ENCODE measurements around the gene ANKRD66.
"Not testable (repeated sequence)": the region's sequence is repeated elsewhere in the genome, so short reads cannot be mapped to it uniquely, and the experiment has no call there.

ANKRD66 gene

GRCh38 chr6:46741482-46741881 lies 5.3 kb upstream of the ANKRD66 start:
- DNase-seq (ENCODE audit: low spot score in 2 of 2) (no peak), ATAC-seq (ENCODE audit: low read depth) (no peak)
- H3K9me3 Mint-ChIP-seq, result peaks cover 2% of the 10 kb centered on the region
- H3K27ac Mint-ChIP-seq, result no peak overlapping the region
- H3K27me3 Mint-ChIP-seq, result peaks cover 12% of the 10 kb centered on the region
- H3K4me1 Mint-ChIP-seq, result no peaks in the 10 kb centered on the region
- no peaks in the 10 kb centered on the region for H3K36me3 Mint-ChIP-seq
- H3K4me3 Mint-ChIP-seq, result no peak overlapping the region

- peaks cover 2% of the 10 kb centered on the region for H3K9me3 Mint-ChIP-seq
- no peak overlapping the region for H3K27ac Mint-ChIP-seq
- peaks cover 12% of the 10 kb centered on the region for H3K27me3 Mint-ChIP-seq
- H3K4me3 Mint-ChIP-seq, result no peak overlapping the region
- no peaks in the 10 kb centered on the region for H3K36me3 Mint-ChIP-seq
- DNase-seq (ENCODE audit: low spot score in 2 of 2), result no peak
- no peaks in the 10 kb centered on the region for H3K4me1 Mint-ChIP-seq
- no peak for ATAC-seq (ENCODE audit: low read depth)
Measured at GRCh38 chr6:46741910-46742309, 4.8 kb upstream of the ANKRD66 start.

GRCh38 chr6:46743425-46744158 lies 3.1 kb upstream of the ANKRD66 start:
- no peak for DNase-seq (ENCODE audit: low spot score in 2 of 2)
- no peak for ATAC-seq (ENCODE audit: low read depth)
- Mint-ChIP-seq H3K27ac (no peak overlapping the region), H3K27me3 (peaks cover 6% of the 10 kb centered on the region), H3K9me3 (peaks cover 2% of the 10 kb centered on the region), H3K4me1 (no peaks in the 10 kb centered on the region), H3K4me3 (no peak overlapping the region), H3K36me3 (no peaks in the 10 kb centered on the region)

- not testable (repeated sequence) for H3K4me1 Mint-ChIP-seq
Measured at GRCh38 chr6:46744159-46744725, 2.5 kb upstream of the ANKRD66 start.

GRCh38 chr6:46745973-46746372 lies 760 bp upstream of the ANKRD66 start:
- Mint-ChIP-seq H3K27me3 (peaks cover 6% of the 10 kb centered on the region), H3K9me3 (peaks cover 2% of the 10 kb centered on the region), H3K4me1 (no peaks in the 10 kb centered on the region), H3K27ac (no peak overlapping the region), H3K4me3 (no peak overlapping the region), H3K36me3 (no peaks in the 10 kb centered on the region)
- DNase-seq (ENCODE audit: low spot score in 2 of 2), result no peak
- no peak for ATAC-seq (ENCODE audit: low read depth)

More at GRCh38 chr6:46744159-46744725, 2.5 kb upstream of the ANKRD66 start:
- H3K4me3 Mint-ChIP-seq; DNase-seq (ENCODE audit: low spot score in 2 of 2); H3K36me3 Mint-ChIP-seq; ATAC-seq (ENCODE audit: low read depth); H3K27me3 Mint-ChIP-seq; H3K9me3 Mint-ChIP-seq; H3K27ac Mint-ChIP-seq: not testable (repeated sequence)

- peaks cover 2% of the 10 kb centered on the region for H3K9me3 Mint-ChIP-seq
- DNase-seq (ENCODE audit: low spot score in 2 of 2) (no peak), ATAC-seq (ENCODE audit: low read depth) (no peak)
- H3K27ac Mint-ChIP-seq, result no peak overlapping the region
- no peaks in the 10 kb centered on the region for H3K36me3 Mint-ChIP-seq
- no peaks in the 10 kb centered on the region for H3K4me1 Mint-ChIP-seq
- H3K27me3 Mint-ChIP-seq, result peaks cover 8% of the 10 kb centered on the region
- H3K4me3 Mint-ChIP-seq, result no peak overlapping the region
Measured at GRCh38 chr6:46748940-46749503, 2.3 kb downstream of the ANKRD66 start.

GRCh38 chr6:46749731-46750130 lies 3.0 kb downstream of the ANKRD66 start:
- Mint-ChIP-seq H3K4me3 (no peak overlapping the region), H3K27me3 (peaks cover 8% of the 10 kb centered on the region), H3K36me3 (no peaks in the 10 kb centered on the region)

GRCh38 chr6:46751658-46752057 lies 4.9 kb downstream of the ANKRD66 start:
- H3K4me1 Mint-ChIP-seq, result no peaks in the 10 kb centered on the region
- no peaks in the 10 kb centered on the region for H3K9me3 Mint-ChIP-seq
- peaks cover 2% of the 10 kb centered on the region for H3K27me3 Mint-ChIP-seq
- no peak overlapping the region for H3K4me3 Mint-ChIP-seq
- no peaks in the 10 kb centered on the region for H3K36me3 Mint-ChIP-seq
- DNase-seq (ENCODE audit: low spot score in 2 of 2) (no peak), ATAC-seq (ENCODE audit: low read depth) (no peak)
- H3K27ac Mint-ChIP-seq, result no peak overlapping the region

More at GRCh38 chr6:46749731-46750130, 3.0 kb downstream of the ANKRD66 start:
- Mint-ChIP-seq H3K4me1 (no peaks in the 10 kb centered on the region), H3K27ac (no peak overlapping the region), H3K9me3 (peaks cover 2% of the 10 kb centered on the region)
- no peak for DNase-seq (ENCODE audit: low spot score in 2 of 2)
- ATAC-seq (ENCODE audit: low read depth), result no peak

GRCh38 chr6:46755865-46756264 lies 9.1 kb downstream of the ANKRD66 start:
- Mint-ChIP-seq H3K27ac (no peak overlapping the region), H3K4me1 (no peaks in the 10 kb centered on the region), H3K4me3 (no peak overlapping the region), H3K9me3 (no peaks in the 10 kb centered on the region), H3K36me3 (no peaks in the 10 kb centered on the region), H3K27me3 (peaks cover 5% of the 10 kb centered on the region)
- DNase-seq (ENCODE audit: low spot score in 2 of 2) (no peak), ATAC-seq (ENCODE audit: low read depth) (no peak)

- Mint-ChIP-seq H3K4me1 (no peaks in the 10 kb centered on the region), H3K4me3 (no peak overlapping the region), H3K36me3 (no peaks in the 10 kb centered on the region), H3K27me3 (peaks cover 3% of the 10 kb centered on the region), H3K9me3 (no peaks in the 10 kb centered on the region), H3K27ac (no peak overlapping the region)
- DNase-seq (ENCODE audit: low spot score in 2 of 2) (no peak), ATAC-seq (ENCODE audit: low read depth) (no peak)
Measured at GRCh38 chr6:46756469-46757213, 9.9 kb downstream of the ANKRD66 start.

GRCh38 chr6:46757214-46757596 lies 10.5 kb downstream of the ANKRD66 start:
- ATAC-seq (ENCODE audit: low read depth), result no peak
- peaks cover 3% of the 10 kb centered on the region for H3K27me3 Mint-ChIP-seq
- no peak overlapping the region for H3K4me3 Mint-ChIP-seq

GRCh38 chr6:46758960-46759753 lies 12.4 kb downstream of the ANKRD66 start:
- ATAC-seq (ENCODE audit: low read depth) (no peak), DNase-seq (ENCODE audit: low spot score in 2 of 2) (no peak)
- Mint-ChIP-seq H3K36me3 (peaks cover 2% of the 10 kb centered on the region), H3K9me3 (no peaks in the 10 kb centered on the region), H3K27me3 (peaks cover 3% of the 10 kb centered on the region), H3K4me1 (no peaks in the 10 kb centered on the region), H3K4me3 (no peak overlapping the region), H3K27ac (no peak overlapping the region)

More at GRCh38 chr6:46757214-46757596, 10.5 kb downstream of the ANKRD66 start:
- DNase-seq (ENCODE audit: low spot score in 2 of 2), result no peak
- no peaks in the 10 kb centered on the region for H3K36me3 Mint-ChIP-seq
- H3K4me1 Mint-ChIP-seq, result no peaks in the 10 kb centered on the region
- no peak overlapping the region for H3K27ac Mint-ChIP-seq
- no peaks in the 10 kb centered on the region for H3K9me3 Mint-ChIP-seq

GRCh38 chr6:46760925-46761324 lies 14.2 kb downstream of the ANKRD66 start:
- DNase-seq (ENCODE audit: low spot score in 2 of 2), result no peak
- no peak overlapping the region for H3K27ac Mint-ChIP-seq
- H3K36me3 Mint-ChIP-seq, result peaks cover 2% of the 10 kb centered on the region
- peaks cover 3% of the 10 kb centered on the region for H3K27me3 Mint-ChIP-seq
- no peaks in the 10 kb centered on the region for H3K4me1 Mint-ChIP-seq
- no peaks in the 10 kb centered on the region for H3K9me3 Mint-ChIP-seq
- no peak for ATAC-seq (ENCODE audit: low read depth)
- H3K4me3 Mint-ChIP-seq, result no peak overlapping the region
